Subcutaneous adipose tissue (tissue), 4 donors: ENCODE measurements around the gene UBAP2L. TPM values are rescaled to one million over a fixed set of nuclear protein-coding genes. Genes with fewer than 3 reads are reported as not detected.

Source experiments
- total RNA-seq, 4 donors: library from RNA; depleted of rRNA; stranded (reverse); fragments of >200 nt; gene quantifications; one replicate each; pipeline ENCODE4 v1.1.0, GENCODE V29; 2016
- TF ChIP-seq, protein P1 (sequence below): fragments of 450-650 bp; IDR thresholded peaks from one replicate; pipeline ENCODE4 v1.5.1; 2016; ENCODE audit warnings: low read depth, mild to moderate bottlenecking, control low read depth, antibody characterized with exemption, moderate library complexity

The UBAP2L gene
- total RNA-seq, 4 donors from 2014 or later: 58.8 to 75.7 (median 64.7) TPM

DNA sequence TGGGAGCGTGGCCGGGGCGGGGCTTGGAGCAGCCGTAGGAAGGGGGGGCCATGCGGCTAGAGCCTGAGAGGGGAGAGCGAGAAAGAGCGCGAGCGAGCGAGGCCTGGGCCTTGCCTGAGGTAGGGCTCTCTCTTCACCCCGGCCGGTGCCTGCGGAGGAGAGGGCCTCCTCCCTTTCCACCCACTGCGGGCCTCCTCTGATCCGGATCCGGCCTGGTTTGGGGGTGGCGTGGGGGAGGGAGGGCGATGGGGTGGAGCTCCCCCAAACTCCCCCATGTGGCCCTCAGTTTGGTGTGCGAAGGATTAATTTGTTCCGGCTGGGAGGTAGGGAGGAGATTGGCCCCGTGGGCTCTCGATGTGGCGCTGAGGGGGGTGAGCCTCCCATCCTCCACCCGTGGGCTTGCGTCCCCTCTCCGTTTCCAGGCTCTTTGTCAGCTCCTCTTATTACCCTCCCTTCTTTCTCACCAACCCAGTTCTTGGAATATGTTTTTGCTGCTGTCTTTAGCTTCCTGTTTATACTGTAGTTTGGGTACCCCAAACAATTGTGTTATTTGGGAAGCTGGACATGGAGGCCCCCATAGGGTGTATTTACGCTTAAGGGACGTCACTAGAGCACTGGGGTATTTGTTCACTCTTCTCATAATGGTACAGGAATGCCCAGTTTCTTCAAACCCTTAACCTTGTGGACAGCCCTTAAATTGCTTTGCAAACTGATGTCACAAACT, 685 bp downstream of the UBAP2L start:
- TF ChIP-seq, protein P1, sequence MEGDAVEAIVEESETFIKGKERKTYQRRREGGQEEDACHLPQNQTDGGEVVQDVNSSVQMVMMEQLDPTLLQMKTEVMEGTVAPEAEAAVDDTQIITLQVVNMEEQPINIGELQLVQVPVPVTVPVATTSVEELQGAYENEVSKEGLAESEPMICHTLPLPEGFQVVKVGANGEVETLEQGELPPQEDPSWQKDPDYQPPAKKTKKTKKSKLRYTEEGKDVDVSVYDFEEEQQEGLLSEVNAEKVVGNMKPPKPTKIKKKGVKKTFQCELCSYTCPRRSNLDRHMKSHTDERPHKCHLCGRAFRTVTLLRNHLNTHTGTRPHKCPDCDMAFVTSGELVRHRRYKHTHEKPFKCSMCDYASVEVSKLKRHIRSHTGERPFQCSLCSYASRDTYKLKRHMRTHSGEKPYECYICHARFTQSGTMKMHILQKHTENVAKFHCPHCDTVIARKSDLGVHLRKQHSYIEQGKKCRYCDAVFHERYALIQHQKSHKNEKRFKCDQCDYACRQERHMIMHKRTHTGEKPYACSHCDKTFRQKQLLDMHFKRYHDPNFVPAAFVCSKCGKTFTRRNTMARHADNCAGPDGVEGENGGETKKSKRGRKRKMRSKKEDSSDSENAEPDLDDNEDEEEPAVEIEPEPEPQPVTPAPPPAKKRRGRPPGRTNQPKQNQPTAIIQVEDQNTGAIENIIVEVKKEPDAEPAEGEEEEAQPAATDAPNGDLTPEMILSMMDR: no peak

DNA sequence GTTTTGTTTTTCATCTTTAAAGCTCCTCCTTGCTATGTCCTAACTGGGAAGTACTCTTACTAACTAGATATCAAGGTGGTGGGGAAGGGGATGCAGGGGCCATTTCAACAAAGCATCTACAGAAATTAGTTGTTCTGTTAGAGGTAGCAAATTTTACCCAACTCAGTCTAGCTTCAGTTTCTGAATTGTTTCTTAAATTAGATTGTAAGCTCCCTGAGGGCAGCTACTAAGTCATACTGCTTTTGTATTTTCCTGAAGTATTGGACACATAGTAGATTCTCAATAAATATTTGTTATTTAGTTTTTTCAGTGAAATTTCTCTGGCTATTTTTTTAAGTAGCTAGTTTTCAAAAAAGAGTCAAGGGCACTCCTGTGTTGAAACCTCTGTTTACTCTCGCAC, 1.8 kb downstream of the UBAP2L start:
- TF ChIP-seq, protein P1: no peak

DNA sequence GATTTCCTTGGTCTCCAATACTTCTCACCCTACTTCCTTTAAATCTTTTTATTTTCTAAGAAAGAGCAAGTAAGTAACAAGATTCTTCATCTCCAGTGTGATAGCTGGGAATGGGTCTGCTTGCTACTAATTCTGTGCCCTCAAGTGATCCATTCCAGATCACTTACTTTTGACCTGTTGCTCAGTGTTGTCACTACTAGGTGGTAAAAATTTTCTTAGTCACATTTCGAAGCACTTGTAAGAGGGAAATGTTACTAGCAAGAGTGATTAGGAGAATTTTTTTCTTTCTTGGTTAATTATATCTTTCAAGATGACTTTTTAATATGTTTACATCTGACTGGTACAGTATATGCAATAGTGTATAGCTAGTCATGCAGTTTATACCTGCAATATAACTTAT, 2.2 kb downstream of the UBAP2L start:
- TF ChIP-seq, protein P1: no peak

DNA sequence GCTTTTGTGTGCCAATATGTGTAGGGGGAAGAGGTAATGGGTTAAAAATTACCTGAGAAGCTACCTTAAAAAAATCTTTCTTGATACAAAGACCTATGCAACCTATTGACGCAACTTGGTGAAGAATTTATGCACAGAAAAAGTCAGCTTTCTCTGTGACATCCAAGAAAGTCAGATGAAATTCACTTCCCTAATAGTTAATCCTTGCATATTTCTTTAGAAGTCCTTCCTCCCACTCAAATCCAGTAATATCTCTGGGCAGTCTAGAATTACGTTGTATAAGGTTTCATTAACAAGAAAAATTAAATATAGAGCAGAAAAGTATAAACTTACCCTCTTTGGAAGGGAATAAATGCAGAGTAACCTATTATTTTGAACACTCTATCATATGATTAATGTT, 2.9 kb downstream of the UBAP2L start:
- TF ChIP-seq, protein P1: no peak

DNA sequence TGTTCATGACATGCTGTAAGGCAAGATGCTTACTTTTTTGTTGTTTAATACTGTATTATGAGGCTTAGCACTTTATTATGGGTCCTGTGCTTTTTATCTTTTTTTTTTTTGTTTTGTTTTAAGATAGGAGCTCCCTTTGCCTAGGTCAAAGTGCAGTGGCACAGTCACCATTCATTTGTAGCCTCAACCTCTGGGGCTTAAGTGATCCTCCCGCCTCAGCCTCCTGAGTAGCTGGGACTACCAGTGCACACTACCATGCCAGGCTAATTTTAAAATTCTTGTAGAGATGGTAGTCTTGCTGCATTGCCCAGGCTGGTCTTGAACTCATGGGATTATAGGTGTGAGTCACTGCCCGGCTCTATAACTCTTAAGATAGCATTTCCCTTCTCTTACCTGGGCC, 4.6 kb downstream of the UBAP2L start:
- TF ChIP-seq, protein P1: no peak

DNA sequence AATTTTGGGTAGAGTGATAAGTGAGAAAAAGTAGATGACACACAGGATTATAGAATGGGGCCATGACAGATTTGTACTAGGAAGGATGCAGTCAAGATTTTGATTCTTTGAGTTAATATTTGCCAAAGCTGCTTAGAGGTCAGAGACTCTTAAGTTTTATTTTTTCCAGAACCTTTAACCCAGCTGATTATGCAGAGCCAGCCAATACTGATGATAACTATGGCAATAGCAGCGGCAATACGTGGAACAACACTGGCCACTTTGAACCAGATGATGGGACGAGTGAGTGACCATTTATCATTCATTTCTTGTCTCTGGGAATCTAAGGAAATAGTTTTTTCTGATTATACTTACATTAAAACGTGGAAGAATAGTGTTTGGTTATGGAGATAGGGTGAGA, 16.1 kb downstream of the UBAP2L start:
- TF ChIP-seq, protein P1: no peak

DNA sequence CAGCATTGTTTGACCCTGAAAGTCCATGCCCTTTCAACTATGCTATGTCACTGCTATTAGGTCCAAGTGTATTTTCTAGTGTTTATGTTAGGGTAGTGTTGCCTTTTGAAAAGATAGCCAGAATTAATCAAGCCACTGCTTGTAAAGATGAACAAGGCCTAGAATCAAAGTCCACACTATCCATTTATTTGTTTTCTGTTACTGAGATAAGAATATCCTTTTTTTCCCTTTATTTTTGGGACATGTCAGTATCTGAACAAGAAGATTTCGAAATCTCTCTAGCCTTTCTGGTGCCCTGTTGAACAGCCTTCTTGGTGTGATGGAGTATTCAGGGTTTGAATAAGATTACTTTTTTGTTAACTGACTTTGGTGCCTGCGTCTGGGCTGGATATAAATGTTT, 16.7 kb downstream of the UBAP2L start:
- TF ChIP-seq, protein P1: no peak
